HG03280 (cell line): ENCODE data around the gene CABP2.
"Not testable (repeated sequence)": the region's sequence is repeated elsewhere in the genome, so short reads cannot be mapped to it uniquely, and the experiment has no call there.

Experiments
- ATAC-seq: cut with Tn5 transposase; IDR thresholded peaks from one replicate; pipeline ENCODE4 v1.9.1; 2021; ENCODE audit warnings: mild to moderate bottlenecking, moderate library complexity; ENCODE audit not compliant: unreplicated experiment

CABP2 gene

GRCh38 chr11:67482275-67482826 is 40.9 kb downstream of the CABP2 start:
- no peak for ATAC-seq

- not testable (repeated sequence) for ATAC-seq
Measured at GRCh38 chr11:67477344-67478050, 45.7 kb downstream of the CABP2 start.

GRCh38 chr11:67476692-67477091 is 46.6 kb downstream of the CABP2 start:
- ATAC-seq = not testable (repeated sequence)

- ATAC-seq = no peak
Measured at GRCh38 chr11:67472882-67473281, 50.4 kb downstream of the CABP2 start.

GRCh38 chr11:67470337-67471002 is 52.8 kb downstream of the CABP2 start:
- ATAC-seq = no peak

- no peak for ATAC-seq
Measured at GRCh38 chr11:67469508-67469811, 53.8 kb downstream of the CABP2 start.
